HG02943 (cell line): Measurements from ENCODE around the gene SF1.

Experiments used
- ATAC-seq: cut with Tn5 transposase; IDR thresholded peaks from one replicate; pipeline ENCODE4 v1.9.1; 2021; ENCODE audit warnings: mild to moderate bottlenecking, low read depth, moderate library complexity; ENCODE audit not compliant: unreplicated experiment

SF1 gene

GRCh38 chr11:64751580-64751979, 26.8 kb downstream of the SF1 start:
- no peak for ATAC-seq

- ATAC-seq = no peak
Measured at GRCh38 chr11:64751136-64751535, 27.2 kb downstream of the SF1 start.

GRCh38 chr11:64750361-64751054, 27.8 kb downstream of the SF1 start:
- no peak for ATAC-seq

- no peak for ATAC-seq
Measured at GRCh38 chr11:64747961-64748665, 30.2 kb downstream of the SF1 start.

- no peak for ATAC-seq
Measured at GRCh38 chr11:64746486-64746885, 31.9 kb downstream of the SF1 start.

- ATAC-seq = no peak
Measured at GRCh38 chr11:64745521-64746328, 32.6 kb downstream of the SF1 start.

- no peak for ATAC-seq
Measured at GRCh38 chr11:64745189-64745520, 33.2 kb downstream of the SF1 start.

- ATAC-seq = no peak
Measured at GRCh38 chr11:64744544-64745188, 33.7 kb downstream of the SF1 start.

GRCh38 chr11:64743591-64744543, 34.5 kb downstream of the SF1 start, which contains the start of gene RASGRP2:
TSS of gene RASGRP2 (minus strand) at chr11:64744142. CDS start at chr11:64742866, 1,276 bp downstream.
- ATAC-seq = no peak

GRCh38 chr11:64742889-64743590, 35.3 kb downstream of the SF1 start:
- ATAC-seq = no peak

- no peak for ATAC-seq
Measured at GRCh38 chr11:64742087-64742888, 36.1 kb downstream of the SF1 start.

- ATAC-seq = no peak
Measured at GRCh38 chr11:64741375-64742086, 36.8 kb downstream of the SF1 start.

- ATAC-seq = no peak
Measured at GRCh38 chr11:64739871-64740270, 38.5 kb downstream of the SF1 start.

- ATAC-seq = no peak
Measured at GRCh38 chr11:64736654-64737053, 41.7 kb downstream of the SF1 start.

GRCh38 chr11:64735725-64736259, 42.5 kb downstream of the SF1 start:
- no peak for ATAC-seq

- no peak for ATAC-seq
Measured at GRCh38 chr11:64734811-64735724, 43.3 kb downstream of the SF1 start.
